ENCODE data around the gene FLT3LG. TPM values are rescaled to one million over a fixed set of nuclear protein-coding genes. Genes with fewer than 3 reads are reported as not detected.

The FLT3LG gene
- total RNA-seq, 4 donors from 2014 or later, result 3.7 to 19.4 (median 4.1) TPM; not detected in 1

DNA sequence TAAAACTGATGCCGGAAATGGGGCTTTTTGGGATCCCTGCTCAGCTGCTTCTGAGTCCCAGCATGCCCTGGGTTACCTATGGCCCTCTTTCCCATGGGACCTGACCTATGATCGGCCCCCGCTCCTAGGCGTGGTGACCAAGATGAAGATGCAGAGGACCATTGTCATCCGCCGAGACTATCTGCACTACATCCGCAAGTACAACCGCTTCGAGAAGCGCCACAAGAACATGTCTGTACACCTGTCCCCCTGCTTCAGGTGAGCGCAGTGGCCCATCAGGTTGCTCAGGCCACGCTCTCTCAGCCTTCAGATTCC is 23.7 kb downstream of the FLT3LG start:
- no peak for DNase-seq

DNA sequence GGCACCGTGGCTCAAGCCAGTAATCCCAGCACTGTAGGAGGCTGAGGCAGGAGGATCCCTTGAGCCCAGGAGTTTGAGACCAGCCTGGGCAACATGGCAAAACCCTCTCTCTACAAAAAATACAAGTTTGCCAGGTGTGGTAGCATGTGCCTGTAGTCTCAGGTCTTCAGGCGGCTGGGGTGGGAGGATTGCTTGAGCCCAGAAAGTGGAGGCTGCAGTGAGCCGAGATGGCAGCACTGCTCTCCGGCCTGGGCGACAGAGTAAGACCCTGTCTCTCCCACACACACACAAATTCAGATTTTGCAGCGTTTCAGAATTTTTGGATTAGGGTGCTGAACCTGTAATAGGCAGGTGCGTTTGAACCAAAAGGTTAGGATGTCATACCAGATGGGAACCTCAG is 24.5 kb downstream of the FLT3LG start:
- peaks cover 11 to 14% of the 10 kb centered on the region in 2 donors for H3K4me1 ChIP-seq
- H3K36me3 ChIP-seq, result no peaks in the 10 kb centered on the region
- no peak for DNase-seq
- intact Hi-C loops (cut with DNase I; ENCODE audit: low total_unique reads), result no loop called here
- TF ChIP-seq POLR2A (IDR thresholded peaks at IDR 0.05), result no peak
- TF ChIP-seq, protein P1, sequence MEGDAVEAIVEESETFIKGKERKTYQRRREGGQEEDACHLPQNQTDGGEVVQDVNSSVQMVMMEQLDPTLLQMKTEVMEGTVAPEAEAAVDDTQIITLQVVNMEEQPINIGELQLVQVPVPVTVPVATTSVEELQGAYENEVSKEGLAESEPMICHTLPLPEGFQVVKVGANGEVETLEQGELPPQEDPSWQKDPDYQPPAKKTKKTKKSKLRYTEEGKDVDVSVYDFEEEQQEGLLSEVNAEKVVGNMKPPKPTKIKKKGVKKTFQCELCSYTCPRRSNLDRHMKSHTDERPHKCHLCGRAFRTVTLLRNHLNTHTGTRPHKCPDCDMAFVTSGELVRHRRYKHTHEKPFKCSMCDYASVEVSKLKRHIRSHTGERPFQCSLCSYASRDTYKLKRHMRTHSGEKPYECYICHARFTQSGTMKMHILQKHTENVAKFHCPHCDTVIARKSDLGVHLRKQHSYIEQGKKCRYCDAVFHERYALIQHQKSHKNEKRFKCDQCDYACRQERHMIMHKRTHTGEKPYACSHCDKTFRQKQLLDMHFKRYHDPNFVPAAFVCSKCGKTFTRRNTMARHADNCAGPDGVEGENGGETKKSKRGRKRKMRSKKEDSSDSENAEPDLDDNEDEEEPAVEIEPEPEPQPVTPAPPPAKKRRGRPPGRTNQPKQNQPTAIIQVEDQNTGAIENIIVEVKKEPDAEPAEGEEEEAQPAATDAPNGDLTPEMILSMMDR (IDR thresholded peaks at IDR 0.05), result no peak
- no peak overlapping the region for H3K27ac ChIP-seq
- no peaks in the 10 kb centered on the region for H3K9me3 ChIP-seq
- no peak overlapping the region for H3K4me3 ChIP-seq
- H3K27me3 ChIP-seq, result no peaks in the 10 kb centered on the region

More for the DNA sequence above, 23.7 kb downstream of the FLT3LG start:
- Histone ChIP-seq H3K9me3 (no peaks in the 10 kb centered on the region), H3K4me1 (peaks cover 7 to 14% of the 10 kb centered on the region in 2 donors), H3K27ac (peak overlapping the region; percentile 95 to 99), H3K36me3 (no peaks in the 10 kb centered on the region), H3K4me3 (no peak overlapping the region), H3K27me3 (no peaks in the 10 kb centered on the region)
- TF ChIP-seq POLR2A (IDR thresholded peaks at IDR 0.05), result no peak
- TF ChIP-seq, protein P1 (IDR thresholded peaks at IDR 0.05), result no peak
- intact Hi-C loops (cut with DNase I; ENCODE audit: low total_unique reads), result no loop called here

DNA sequence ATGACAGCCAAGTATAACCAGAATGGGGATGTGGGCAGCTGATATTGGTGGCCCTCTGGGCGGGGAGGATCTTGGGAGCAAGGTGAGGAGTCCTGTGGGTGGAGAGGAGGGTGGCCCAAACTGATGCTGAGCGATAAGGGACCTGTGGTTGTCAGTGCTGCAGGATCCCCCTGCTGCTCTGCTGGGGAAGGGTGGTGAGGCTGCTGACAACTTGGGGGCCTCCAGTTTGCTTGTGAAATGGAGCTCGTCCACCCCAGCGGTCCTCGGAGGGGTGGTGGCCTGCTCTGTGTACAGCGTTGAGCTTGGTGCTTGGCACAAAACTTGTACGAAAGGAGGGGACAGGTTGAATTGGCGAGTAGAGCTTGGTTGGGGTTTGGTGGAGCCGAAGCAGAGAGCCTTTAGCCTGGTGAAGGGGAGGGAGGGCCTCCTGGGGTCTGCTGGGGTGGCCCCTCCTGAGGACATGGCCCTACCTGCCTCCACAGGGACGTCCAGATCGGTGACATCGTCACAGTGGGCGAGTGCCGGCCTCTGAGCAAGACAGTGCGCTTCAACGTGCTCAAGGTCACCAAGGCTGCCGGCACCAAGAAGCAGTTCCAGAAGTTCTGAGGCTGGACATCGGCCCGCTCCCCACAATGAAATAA is 25.1 kb downstream of the FLT3LG start:
- Histone ChIP-seq H3K27ac (peak overlapping the region in 1 of 2 donors; percentile 80), H3K9me3 (no peaks in the 10 kb centered on the region), H3K36me3 (no peaks in the 10 kb centered on the region), H3K4me3 (no peak overlapping the region), H3K4me1 (peaks cover 11 to 14% of the 10 kb centered on the region in 2 donors), H3K27me3 (no peaks in the 10 kb centered on the region)
- intact Hi-C loops (cut with DNase I; ENCODE audit: low total_unique reads), result no loop called here
- TF ChIP-seq, protein P1 (IDR thresholded peaks at IDR 0.05), result no peak
- TF ChIP-seq POLR2A (IDR thresholded peaks at IDR 0.05), result no peak
- no peak for DNase-seq

DNA sequence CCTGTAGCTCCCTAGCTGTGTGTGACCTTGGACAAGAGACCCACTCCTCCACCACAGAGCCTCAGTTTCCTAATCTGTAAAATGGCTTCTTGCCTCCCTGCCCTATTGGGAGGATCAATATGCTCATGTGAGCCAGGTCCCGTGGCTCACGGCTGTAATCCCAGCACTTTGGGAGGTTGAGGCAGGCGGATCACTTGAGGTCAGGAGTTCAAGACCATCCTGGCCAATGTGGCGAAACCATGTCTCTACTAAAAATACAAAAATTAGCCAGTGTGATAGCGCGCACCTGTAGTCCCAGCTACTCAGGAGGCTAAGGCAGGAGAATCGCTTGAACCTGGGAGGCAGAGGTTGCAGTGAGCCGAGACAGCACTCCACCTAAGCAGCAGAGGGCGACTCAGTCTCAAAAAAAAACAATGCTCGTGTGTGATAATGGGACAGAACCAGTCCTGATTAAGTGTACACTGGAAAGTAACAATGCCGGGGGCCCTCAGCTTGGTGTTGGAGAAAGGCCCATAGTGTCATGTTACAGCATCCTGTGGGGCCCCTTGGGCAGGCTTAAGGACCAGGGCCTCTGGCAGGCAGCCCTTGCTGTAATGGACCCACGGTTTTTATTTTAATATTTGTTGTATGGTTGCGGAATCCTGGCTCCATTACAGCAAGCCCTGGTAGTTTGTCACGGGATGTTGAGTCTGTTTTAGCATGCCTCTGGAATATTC is 29.0 kb downstream of the FLT3LG start:
- Histone ChIP-seq H3K4me3 (no peak overlapping the region), H3K9me3 (no peaks in the 10 kb centered on the region), H3K4me1 (peaks cover 2 to 5% of the 10 kb centered on the region in 2 donors), H3K27ac (peak overlapping the region; percentile 18 to 65), H3K36me3 (no peaks in the 10 kb centered on the region), H3K27me3 (no peaks in the 10 kb centered on the region)
- TF ChIP-seq, protein P1 (IDR thresholded peaks at IDR 0.05), result peak; percentile 70 to 86 (median 78)
- TF ChIP-seq POLR2A (IDR thresholded peaks at IDR 0.05), result no peak
- peak; percentile 56 to 64 for DNase-seq
- intact Hi-C loops (cut with DNase I; ENCODE audit: low total_unique reads), result loop anchor here (2.0 kb wide), 1 partner anchor 46 kb away; no protein-coding TSS in a partner anchor

DNA sequence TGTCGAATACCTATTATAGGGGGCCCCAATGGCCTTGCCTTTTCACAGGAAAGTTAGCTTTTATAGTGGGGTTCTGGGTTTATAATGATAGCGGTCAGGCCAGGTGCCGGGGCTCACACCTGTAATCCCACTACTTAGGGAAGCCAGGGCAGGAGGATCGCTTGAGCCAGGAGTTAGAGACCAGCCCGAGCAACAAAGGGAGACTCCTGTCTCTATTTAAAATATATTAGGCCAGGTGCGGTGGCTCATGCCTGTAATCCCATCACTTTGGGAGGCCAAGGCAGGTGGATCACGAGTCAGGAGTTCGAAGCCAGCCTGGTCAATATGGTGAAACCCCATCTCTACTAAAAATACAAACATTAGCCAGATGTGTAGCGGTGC is 29.6 kb downstream of the FLT3LG start:
- H3K27ac ChIP-seq, result peak overlapping the region; percentile 18 to 65
- TF ChIP-seq POLR2A (IDR thresholded peaks at IDR 0.05), result no peak
- TF ChIP-seq, protein P1 (IDR thresholded peaks at IDR 0.05), result no peak
- H3K4me3 ChIP-seq, result no peak overlapping the region
- H3K4me1 ChIP-seq, result peaks cover 0 to 4% of the 10 kb centered on the region in 2 donors
- no peaks in the 10 kb centered on the region for H3K27me3 ChIP-seq
- no peaks in the 10 kb centered on the region for H3K36me3 ChIP-seq
- H3K9me3 ChIP-seq, result no peaks in the 10 kb centered on the region
- DNase-seq, result no peak
- intact Hi-C loops (cut with DNase I; ENCODE audit: low total_unique reads), result loop anchor here (2.0 kb wide), 1 partner anchor 45 kb away; no protein-coding TSS in a partner anchor

All from uterus (tissue), 4 donors.